ENCODE data around the gene DICER1. TPM values are rescaled to one million over a fixed set of nuclear protein-coding genes. Genes with fewer than 3 reads are reported as not detected.

The DICER1 gene
- total and polyA plus RNA-seq, 2 donors (not counting 3 experiments of a cell fraction or from before 2014, with no cell fraction given) = 8.3 to 43.6 TPM

DNA sequence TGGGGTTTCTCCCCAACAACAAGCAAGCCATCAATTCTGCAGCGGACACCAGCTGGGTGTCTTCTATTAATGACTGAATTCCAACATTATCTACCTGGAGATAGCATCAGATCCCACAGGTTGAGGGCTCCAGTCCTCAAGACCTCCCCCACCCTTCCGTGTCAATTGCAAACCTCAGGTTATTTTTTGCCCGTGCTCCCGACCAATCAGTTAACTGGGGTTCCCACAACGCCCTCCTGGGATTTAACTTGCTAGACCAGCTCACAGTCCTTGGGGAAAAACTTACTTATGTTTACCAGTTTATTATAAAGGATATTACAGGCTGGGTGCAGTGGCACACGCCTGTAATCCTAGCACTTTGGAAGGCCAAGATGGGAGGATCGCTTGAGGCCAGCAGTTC lies 9.7 kb downstream of the DICER1 start:
- Histone ChIP-seq H3K9me1 (replicated peaks; ENCODE audit: control insufficient read depth, extremely low read depth, insufficient read depth, low read length) (no peaks in the 10 kb centered on the region), H4K20me1 (replicated peaks; ENCODE audit: control insufficient read depth, extremely low read depth, insufficient read depth, low read length) (peaks cover 13% of the 10 kb centered on the region), H3K27ac (ENCODE audit: insufficient read depth, low read depth, low read length) (no peak overlapping the region), H3K27me3 (ENCODE audit: control insufficient read depth in 2 of 2, insufficient read depth in 2 of 2, low read length in 2 of 2) (no peaks in the 10 kb centered on the region), H3K4me1 (ENCODE audit: control insufficient read depth, extremely low read depth, insufficient read depth, low read length) (no peaks in the 10 kb centered on the region), H3K4me3 (replicated peaks in 1 of 3; ENCODE audit: insufficient read depth in 1 of 3, low read depth in 1 of 3, low read length in 3 of 3) (no peak overlapping the region), H3K9ac (replicated peaks; ENCODE audit: extremely low read depth, insufficient read depth, low read length) (no peak overlapping the region), H3K36me3 (ENCODE audit: control insufficient read depth in 2 of 2, extremely low read depth in 1 of 2, insufficient read depth in 2 of 2, low read length in 2 of 2) (no peaks in the 10 kb centered on the region), H3K9me3 (replicated peaks; ENCODE audit: control insufficient read depth, insufficient read depth, low read length) (no peaks in the 10 kb centered on the region), H2AFZ (ENCODE audit: low read depth, low read length) (no peak overlapping the region), H3K79me2 (ENCODE audit: control insufficient read depth, insufficient read depth, low read length) (peaks cover 96% of the 10 kb centered on the region), H3K4me2 (ENCODE audit: insufficient read depth, low read length) (no peak overlapping the region)
- no peak for DNase-seq (ENCODE audit: low read depth, low spot score)
- FAIRE-seq = no peak
- dilution Hi-C loops (cut with MboI; ENCODE audit: extremely low pct_ligation_motif_present, low sequenced_read_pairs) (no loop called here), intact Hi-C loops (cut with micrococcal nuclease) (no loop called here)
- BruUV-seq (replicated peaks) = no TSS peak
- TF ChIP-seq, protein P1, sequence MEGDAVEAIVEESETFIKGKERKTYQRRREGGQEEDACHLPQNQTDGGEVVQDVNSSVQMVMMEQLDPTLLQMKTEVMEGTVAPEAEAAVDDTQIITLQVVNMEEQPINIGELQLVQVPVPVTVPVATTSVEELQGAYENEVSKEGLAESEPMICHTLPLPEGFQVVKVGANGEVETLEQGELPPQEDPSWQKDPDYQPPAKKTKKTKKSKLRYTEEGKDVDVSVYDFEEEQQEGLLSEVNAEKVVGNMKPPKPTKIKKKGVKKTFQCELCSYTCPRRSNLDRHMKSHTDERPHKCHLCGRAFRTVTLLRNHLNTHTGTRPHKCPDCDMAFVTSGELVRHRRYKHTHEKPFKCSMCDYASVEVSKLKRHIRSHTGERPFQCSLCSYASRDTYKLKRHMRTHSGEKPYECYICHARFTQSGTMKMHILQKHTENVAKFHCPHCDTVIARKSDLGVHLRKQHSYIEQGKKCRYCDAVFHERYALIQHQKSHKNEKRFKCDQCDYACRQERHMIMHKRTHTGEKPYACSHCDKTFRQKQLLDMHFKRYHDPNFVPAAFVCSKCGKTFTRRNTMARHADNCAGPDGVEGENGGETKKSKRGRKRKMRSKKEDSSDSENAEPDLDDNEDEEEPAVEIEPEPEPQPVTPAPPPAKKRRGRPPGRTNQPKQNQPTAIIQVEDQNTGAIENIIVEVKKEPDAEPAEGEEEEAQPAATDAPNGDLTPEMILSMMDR (IDR thresholded peaks at IDR 0.05; ENCODE audit: extremely low read depth in 1 of 2, insufficient read depth in 1 of 2, low read depth in 1 of 2, low read length in 2 of 2) = no peak
- TF ChIP-seq, protein P2, sequence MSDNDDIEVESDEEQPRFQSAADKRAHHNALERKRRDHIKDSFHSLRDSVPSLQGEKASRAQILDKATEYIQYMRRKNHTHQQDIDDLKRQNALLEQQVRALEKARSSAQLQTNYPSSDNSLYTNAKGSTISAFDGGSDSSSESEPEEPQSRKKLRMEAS (IDR thresholded peaks at IDR 0.05; ENCODE audit: insufficient read depth, insufficient read length) = no peak
- TF ChIP-seq MYC (IDR thresholded peaks at IDR 0.05; ENCODE audit: low read depth, low read length) (no peak), GATA2 (IDR thresholded peaks at IDR 0.05; ENCODE audit: insufficient read depth, insufficient read length, low read depth, low read length) (no peak), JUN (IDR thresholded peaks at IDR 0.05; ENCODE audit: borderline replicate concordance, insufficient read depth, insufficient read length, low read depth) (no peak), POLR2AphosphoS5 (IDR thresholded peaks at IDR 0.05; ENCODE audit: insufficient read depth, low read depth, low read length) (no peak), EZH2 (IDR thresholded peaks at IDR 0.05; ENCODE audit: borderline replicate concordance, low read depth, low read length, severe bottlenecking) (no peak)
- POLR2A ChIA-PET = no interaction called here
- CTCF ChIA-PET = interaction anchor here (1.5 kb wide), 1 partner anchor 10 kb away, joined by 3 read pairs; no protein-coding TSS in a partner anchor
